ENCODE data around the gene RRP9.

RRP9 gene

DNA sequence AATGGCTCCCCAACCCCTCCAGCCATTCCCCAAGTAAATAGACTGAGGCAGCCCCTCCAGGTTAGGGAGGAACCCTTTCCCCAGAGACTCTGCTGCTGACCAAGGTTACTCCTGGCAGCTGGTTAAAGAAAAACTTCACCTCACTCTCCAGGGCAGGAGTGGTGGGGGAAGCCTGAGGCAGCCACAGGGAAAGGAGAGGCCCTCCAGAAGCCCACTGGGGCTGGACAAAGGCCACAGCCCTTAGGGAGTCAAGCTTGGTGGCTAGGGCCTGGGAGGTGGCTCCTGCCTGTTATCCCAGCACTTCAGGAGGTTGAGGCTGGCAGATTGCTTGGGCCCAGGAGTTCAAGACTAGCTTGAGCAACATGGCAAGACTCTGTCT lies 42.6 kb upstream of the RRP9 start:
- Histone ChIP-seq H3K4me1 (ENCODE audit: insufficient read depth, low read length, severe bottlenecking) (peaks cover 20% of the 10 kb centered on the region), H3K27ac (ENCODE audit: low read depth, low read length, poor library complexity, severe bottlenecking) (peak overlapping the region; percentile 36), H2AFZ (ENCODE audit: low read length) (no peak overlapping the region), H3K9ac (ENCODE audit: low read length) (no peak overlapping the region), H3F3A (ENCODE audit: insufficient read depth, low read length) (no peaks in the 10 kb centered on the region), H3K9me2 (ENCODE audit: low read depth, low read length) (no peaks in the 10 kb centered on the region), H3K36me3 (ENCODE audit: insufficient read depth, low read length) (peaks cover 4% of the 10 kb centered on the region; the same call in 1 of the 2 replicates), H3K4me2 (ENCODE audit: low read length) (no peak overlapping the region), H3K4me3 (ENCODE audit: low read depth, low read length, poor library complexity, severe bottlenecking) (no peak overlapping the region), H3K27me3 (ENCODE audit: insufficient read depth, low read length) (no peaks in the 10 kb centered on the region), H4K20me1 (ENCODE audit: insufficient read depth, low read length) (no peaks in the 10 kb centered on the region), H3K9me3 (ENCODE audit: low read length) (no peaks in the 10 kb centered on the region), H3K79me2 (ENCODE audit: insufficient read depth, low read length) (no peaks in the 10 kb centered on the region)
- TF ChIP-seq EZH2 (IDR thresholded peaks at IDR 0.05; ENCODE audit: borderline replicate concordance, low read length), result no peak
- TF ChIP-seq, protein P1, sequence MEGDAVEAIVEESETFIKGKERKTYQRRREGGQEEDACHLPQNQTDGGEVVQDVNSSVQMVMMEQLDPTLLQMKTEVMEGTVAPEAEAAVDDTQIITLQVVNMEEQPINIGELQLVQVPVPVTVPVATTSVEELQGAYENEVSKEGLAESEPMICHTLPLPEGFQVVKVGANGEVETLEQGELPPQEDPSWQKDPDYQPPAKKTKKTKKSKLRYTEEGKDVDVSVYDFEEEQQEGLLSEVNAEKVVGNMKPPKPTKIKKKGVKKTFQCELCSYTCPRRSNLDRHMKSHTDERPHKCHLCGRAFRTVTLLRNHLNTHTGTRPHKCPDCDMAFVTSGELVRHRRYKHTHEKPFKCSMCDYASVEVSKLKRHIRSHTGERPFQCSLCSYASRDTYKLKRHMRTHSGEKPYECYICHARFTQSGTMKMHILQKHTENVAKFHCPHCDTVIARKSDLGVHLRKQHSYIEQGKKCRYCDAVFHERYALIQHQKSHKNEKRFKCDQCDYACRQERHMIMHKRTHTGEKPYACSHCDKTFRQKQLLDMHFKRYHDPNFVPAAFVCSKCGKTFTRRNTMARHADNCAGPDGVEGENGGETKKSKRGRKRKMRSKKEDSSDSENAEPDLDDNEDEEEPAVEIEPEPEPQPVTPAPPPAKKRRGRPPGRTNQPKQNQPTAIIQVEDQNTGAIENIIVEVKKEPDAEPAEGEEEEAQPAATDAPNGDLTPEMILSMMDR (IDR thresholded peaks at IDR 0.05; ENCODE audit: low read length), result no peak

DNA sequence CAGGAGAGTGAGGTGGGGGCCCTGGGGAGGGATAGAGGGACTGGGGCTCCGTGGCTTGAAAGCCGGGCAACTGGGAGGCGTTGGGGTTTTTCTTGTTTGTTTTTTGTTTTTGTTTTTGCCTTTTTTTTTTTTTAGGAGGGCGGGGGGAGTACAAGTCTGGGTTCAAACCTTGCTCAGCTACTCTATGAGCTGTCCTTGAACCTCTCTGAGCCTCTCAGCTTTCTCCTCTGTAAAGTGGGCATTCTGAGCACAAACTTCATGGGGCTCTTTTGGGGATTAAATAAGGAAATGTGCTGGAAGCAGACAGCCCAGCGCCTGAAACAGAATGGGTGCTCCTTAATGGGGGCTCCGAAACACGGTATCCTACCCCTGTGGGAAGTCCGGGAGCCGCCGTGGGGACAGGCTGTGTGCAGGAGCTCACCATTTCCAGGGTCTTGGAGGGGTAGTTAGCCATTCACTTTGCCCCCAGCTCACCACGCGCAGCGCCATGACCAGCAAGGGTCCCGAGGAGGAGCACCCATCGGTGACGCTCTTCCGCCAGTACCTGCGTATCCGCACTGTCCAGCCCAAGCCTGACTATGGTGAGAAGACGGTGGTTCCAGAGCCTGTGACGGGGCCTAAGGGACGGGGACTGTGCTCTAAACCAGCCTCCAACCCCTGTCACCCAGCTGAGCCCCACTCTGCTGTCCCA lies 42.0 kb upstream of the RRP9 start:
- Histone ChIP-seq H2AFZ (ENCODE audit: low read length) (no peak overlapping the region), H4K20me1 (ENCODE audit: insufficient read depth, low read length) (no peaks in the 10 kb centered on the region), H3K27ac (ENCODE audit: low read depth, low read length, poor library complexity, severe bottlenecking) (peak overlapping the region; percentile 43), H3K4me3 (ENCODE audit: low read depth, low read length, poor library complexity, severe bottlenecking) (peak overlapping the region; percentile 68), H3K9ac (ENCODE audit: low read length) (peak overlapping the region; percentile 72), H3K27me3 (ENCODE audit: insufficient read depth, low read length) (no peaks in the 10 kb centered on the region), H3K4me1 (ENCODE audit: insufficient read depth, low read length, severe bottlenecking) (peaks cover 20% of the 10 kb centered on the region), H3K9me3 (ENCODE audit: low read length) (no peaks in the 10 kb centered on the region), H3K9me2 (ENCODE audit: low read depth, low read length) (no peaks in the 10 kb centered on the region), H3K79me2 (ENCODE audit: insufficient read depth, low read length) (no peaks in the 10 kb centered on the region), H3F3A (ENCODE audit: insufficient read depth, low read length) (no peaks in the 10 kb centered on the region), H3K4me2 (ENCODE audit: low read length) (peak overlapping the region; percentile 87), H3K36me3 (ENCODE audit: insufficient read depth, low read length) (peaks cover 4% of the 10 kb centered on the region; the same call in 1 of the 2 replicates)
- TF ChIP-seq, protein P1 (IDR thresholded peaks at IDR 0.05; ENCODE audit: low read length), result no peak
- no peak for TF ChIP-seq EZH2 (IDR thresholded peaks at IDR 0.05; ENCODE audit: borderline replicate concordance, low read length)

DNA sequence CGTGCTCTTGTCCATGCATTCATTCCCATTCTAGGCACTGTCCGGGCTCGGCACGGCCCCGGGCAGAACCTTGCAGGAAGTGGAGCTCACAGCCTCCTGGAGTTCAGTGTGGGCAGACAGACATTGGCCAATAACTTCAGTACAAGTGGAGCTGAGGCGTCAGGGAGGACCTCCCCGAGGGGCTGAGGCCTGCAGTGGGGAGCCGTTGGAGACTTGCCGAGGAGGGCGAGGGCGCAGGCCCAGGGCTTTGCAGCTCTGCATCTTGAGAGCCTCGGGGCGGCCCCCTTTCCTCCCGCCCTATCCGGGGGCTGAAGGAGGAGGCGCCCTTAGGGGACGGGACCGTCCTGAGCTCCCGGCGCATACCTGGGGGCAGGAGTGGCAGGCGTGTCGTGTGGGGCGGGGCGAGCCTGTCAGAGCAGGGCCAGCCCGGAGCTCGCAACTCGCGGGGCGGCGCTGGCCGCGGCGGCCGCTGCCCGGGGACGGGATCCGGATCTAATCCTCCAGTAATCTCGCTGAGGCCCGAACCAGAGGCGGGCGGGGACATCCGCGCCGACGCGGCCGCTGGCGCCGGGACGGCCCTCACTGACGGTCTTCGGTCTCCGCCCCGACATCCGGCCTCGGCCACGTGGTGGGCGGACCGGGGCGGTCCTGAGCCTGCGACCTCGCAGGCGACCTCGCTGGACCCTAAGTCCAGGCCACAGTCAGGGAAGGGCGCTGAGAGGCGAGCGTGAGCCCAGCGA lies 41.3 kb upstream of the RRP9 start, which contains the start of gene ACY1:
TSS of gene ACY1 (plus strand) at position 698 of the 740 bp plus-strand sequence. CDS start 530 bp downstream, outside the sequence.
- H3K27me3 ChIP-seq (ENCODE audit: insufficient read depth, low read length), result no peaks in the 10 kb centered on the region
- peak within 1 kb of the TSS; percentile 43 for H3K27ac ChIP-seq (ENCODE audit: low read depth, low read length, poor library complexity, severe bottlenecking)
- H3K4me1 ChIP-seq (ENCODE audit: insufficient read depth, low read length, severe bottlenecking), result peaks cover 20% of the 10 kb centered on the region

More for the DNA sequence above, 41.3 kb upstream of the RRP9 start, which contains the start of gene ACY1:
- Histone ChIP-seq H3K4me3 (ENCODE audit: low read depth, low read length, poor library complexity, severe bottlenecking) (peak within 1 kb of the TSS; percentile 68), H3K9ac (ENCODE audit: low read length) (peak within 1 kb of the TSS; percentile 72), H3K36me3 (ENCODE audit: insufficient read depth, low read length) (peaks cover 4% of the 10 kb centered on the region; the same call in 1 of the 2 replicates), H3F3A (ENCODE audit: insufficient read depth, low read length) (no peaks in the 10 kb centered on the region), H3K79me2 (ENCODE audit: insufficient read depth, low read length) (no peaks in the 10 kb centered on the region), H2AFZ (ENCODE audit: low read length) (no peak within 1 kb of the TSS), H3K4me2 (ENCODE audit: low read length) (peak within 1 kb of the TSS; percentile 87), H4K20me1 (ENCODE audit: insufficient read depth, low read length) (no peaks in the 10 kb centered on the region), H3K9me3 (ENCODE audit: low read length) (no peaks in the 10 kb centered on the region), H3K9me2 (ENCODE audit: low read depth, low read length) (no peaks in the 10 kb centered on the region)
- TF ChIP-seq EZH2 (IDR thresholded peaks at IDR 0.05; ENCODE audit: borderline replicate concordance, low read length), result no peak
- TF ChIP-seq, protein P1 (IDR thresholded peaks at IDR 0.05; ENCODE audit: low read length), result no peak

All from OCI-LY1 (cell line).